Measurements from ENCODE around the gene FAM117A.

Gene FAM117A

DNA sequence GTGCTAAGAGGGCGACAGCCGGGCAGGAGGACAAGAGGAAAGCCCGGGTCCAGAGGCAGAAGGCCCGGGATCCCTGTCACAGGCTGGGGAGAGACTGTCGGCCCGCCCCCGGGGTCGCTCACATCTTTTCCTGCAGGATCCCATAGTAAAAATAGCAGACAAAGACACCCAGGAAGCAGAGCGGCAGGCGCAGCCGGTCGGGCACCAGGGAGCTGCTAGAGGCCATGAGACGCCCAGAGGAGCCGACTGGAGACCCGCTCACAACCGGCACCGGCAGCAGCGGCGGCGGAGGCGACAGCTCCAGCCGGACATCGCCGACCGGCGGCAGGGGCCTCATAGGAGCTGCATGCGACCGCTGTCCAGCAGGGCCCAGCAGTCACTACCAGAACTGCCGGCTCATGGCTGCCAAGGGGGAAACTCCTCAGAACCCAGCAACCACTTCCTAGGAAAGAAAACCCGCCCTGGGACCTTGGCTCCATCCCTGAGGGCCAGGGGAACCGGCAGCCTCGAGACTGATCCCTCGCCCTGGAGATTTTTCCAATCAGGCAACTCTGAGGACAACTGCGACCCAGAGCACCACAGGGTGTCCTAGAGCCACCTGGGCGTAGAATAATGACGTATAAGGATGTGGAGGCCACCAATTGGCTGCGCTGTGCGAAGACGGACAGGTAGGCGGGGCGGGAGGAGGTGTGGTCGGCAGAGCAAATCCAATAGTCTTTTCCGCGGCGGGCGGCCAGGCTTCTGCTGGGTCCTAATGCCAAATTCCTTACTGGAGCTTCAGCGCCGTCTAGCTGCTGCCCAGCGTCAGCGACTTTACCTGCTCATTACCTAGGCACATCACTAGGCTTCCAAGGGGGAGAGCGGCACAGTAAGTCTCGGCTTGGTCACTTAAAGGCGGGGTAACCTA is 56.1 kb downstream of the FAM117A start, which contains the start of gene SLC35B1:
Gene SLC35B1 (minus strand): TSS at position 357 of the 907 bp plus-strand sequence. CDS start 131 bp downstream, at position 226.
- H3K4me3 ChIP-seq (replicated peaks; ENCODE audit: low read depth, low read length), result peak within 1 kb of the TSS; percentile 99
- peak; percentile 93 for TF ChIP-seq CTCF (IDR thresholded peaks at IDR 0.05; ENCODE audit: low read length, missing control alignments)
- DNase-seq (ENCODE audit: low read depth), result peak; percentile 99

- H3K4me3 ChIP-seq (replicated peaks; ENCODE audit: low read depth, low read length), result peak overlapping the region; percentile 99
- no peak for TF ChIP-seq CTCF (IDR thresholded peaks at IDR 0.05; ENCODE audit: low read length, missing control alignments)
- DNase-seq (ENCODE audit: low read depth), result no peak
Measured at GRCh38 chr17:49707246-49707607, 56.7 kb downstream of the FAM117A start.

GRCh38 chr17:49705254-49705653 is 58.7 kb downstream of the FAM117A start:
- no peak for DNase-seq (ENCODE audit: low read depth)
- TF ChIP-seq CTCF (IDR thresholded peaks at IDR 0.05; ENCODE audit: low read length, missing control alignments), result no peak
- H3K4me3 ChIP-seq (replicated peaks; ENCODE audit: low read depth, low read length), result no peak overlapping the region

DNA sequence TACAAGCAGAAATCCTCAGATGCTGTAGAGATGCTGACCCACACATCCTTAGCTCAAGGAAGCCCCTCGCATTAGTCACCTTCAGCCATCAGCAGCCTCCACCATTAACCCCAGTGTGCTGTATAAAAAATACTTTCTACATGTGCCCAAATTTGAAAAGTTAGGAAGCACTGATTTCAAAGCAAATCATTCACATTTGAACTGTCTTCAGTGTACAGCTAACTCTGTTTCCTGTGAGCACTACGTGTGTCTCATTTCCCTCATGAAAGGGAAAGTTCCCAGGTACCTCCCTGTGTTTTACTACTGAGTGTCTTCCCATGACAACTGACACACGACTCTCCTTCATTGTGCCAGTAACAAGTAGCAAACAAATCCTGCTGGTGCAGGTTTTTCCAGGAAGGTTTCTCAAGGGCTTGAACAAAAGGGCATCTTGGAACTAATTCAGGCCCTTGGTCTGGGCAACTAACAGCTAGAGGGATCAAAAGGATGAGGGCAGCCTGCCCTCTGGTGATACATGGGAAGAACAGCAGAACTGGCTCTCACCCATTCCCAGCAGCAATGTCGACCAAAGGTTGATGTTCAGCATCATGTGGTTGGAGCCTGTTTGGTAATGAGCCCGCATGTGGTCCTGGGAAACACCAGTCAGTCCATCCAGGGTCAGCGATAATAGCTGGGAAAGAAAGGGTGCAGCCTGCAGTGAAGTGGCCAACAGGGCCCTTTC is 60.2 kb downstream of the FAM117A start:
- TF ChIP-seq CTCF (IDR thresholded peaks at IDR 0.05; ENCODE audit: low read length, missing control alignments), result peak; percentile 54
- DNase-seq (ENCODE audit: low read depth), result peak; percentile 64
- no peak overlapping the region for H3K4me3 ChIP-seq (replicated peaks; ENCODE audit: low read depth, low read length)

DNA sequence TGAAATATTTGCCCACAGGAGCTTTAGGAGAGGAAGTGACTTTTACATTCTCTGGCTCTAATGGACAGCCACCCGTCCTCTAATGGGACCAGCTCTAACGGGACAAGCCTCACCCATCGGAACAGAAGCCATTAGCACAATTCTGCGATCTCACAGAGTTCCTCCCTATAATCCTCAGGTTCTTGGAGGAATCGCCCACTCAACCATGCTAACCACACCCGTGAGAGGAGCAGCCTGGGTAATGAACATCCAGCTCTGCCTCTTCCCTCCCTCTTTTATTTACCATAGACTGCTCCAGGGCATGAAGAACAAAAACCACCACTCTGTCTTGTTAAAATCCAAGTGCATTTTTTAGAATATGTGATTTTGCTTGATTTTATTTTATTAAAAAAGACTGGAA is 63.0 kb downstream of the FAM117A start:
- H3K4me3 ChIP-seq (replicated peaks; ENCODE audit: low read depth, low read length), result no peak overlapping the region
- TF ChIP-seq CTCF (IDR thresholded peaks at IDR 0.05; ENCODE audit: low read length, missing control alignments), result no peak
- DNase-seq (ENCODE audit: low read depth), result no peak

- no peak overlapping the region for H3K4me3 ChIP-seq (replicated peaks; ENCODE audit: low read depth, low read length)
- DNase-seq (ENCODE audit: low read depth), result no peak
- TF ChIP-seq CTCF (IDR thresholded peaks at IDR 0.05; ENCODE audit: low read length, missing control alignments), result no peak
Measured at GRCh38 chr17:49699966-49700575, 63.9 kb downstream of the FAM117A start.

All from fibroblast of pulmonary artery (primary cell).